T-helper 1 cell treated with Interleukin-12 subunit alpha and Interleukin-12 subunit beta and Interleukin-4 antibody, amounts not matched to agents 30 μg/mL and 1 μg/mL, for 36 hours (primary cell): Measurements from ENCODE around the gene ADRA2A.

ENCODE experiments used
- H3K27ac Mint-ChIP-seq: one replicate; pipeline ENCODE4 v1.8.0; 2021; ENCODE audit warnings: mild to moderate bottlenecking, mixed read lengths
- H3K27me3 Mint-ChIP-seq: one replicate; pipeline ENCODE4 v1.8.0; 2021; ENCODE audit warnings: low read depth, mixed read lengths
- H3K36me3 Mint-ChIP-seq: one replicate; pipeline ENCODE4 v1.8.0; 2021; ENCODE audit warnings: low read depth, mixed read lengths
- H3K4me1 Mint-ChIP-seq: one replicate; pipeline ENCODE4 v1.8.0; 2021; ENCODE audit warnings: low read depth, mixed read lengths
- H3K4me3 Mint-ChIP-seq: one replicate; pipeline ENCODE4 v1.8.0; 2021; ENCODE audit warnings: mild to moderate bottlenecking, moderate library complexity, mixed read lengths
- H3K9me3 Mint-ChIP-seq: one replicate; pipeline ENCODE4 v1.8.0; 2021; ENCODE audit warnings: mixed read lengths

The ADRA2A gene

DNA sequence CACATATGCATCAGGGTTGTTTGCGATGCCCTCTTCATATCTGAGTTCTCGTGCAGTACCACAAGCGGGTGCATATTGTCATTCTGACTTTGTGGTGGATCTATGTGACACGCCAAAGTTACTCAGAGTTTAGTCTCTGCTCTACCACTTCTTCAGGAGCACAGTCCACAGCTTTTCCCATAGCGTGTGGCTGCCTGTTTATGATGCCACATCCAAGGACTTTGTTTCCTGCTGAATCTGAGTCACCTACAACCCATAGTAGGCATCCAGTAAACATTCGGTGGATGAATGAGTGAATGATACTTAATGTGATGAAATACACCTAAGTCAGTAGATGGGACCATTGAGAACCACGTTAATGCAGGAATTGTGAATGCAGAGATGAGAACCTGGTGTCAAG is 15.0 kb downstream of the ADRA2A start:
- no peaks in the 10 kb centered on the region for H3K4me1 Mint-ChIP-seq
- H3K27me3 Mint-ChIP-seq: peaks cover 29% of the 10 kb centered on the region
- H3K36me3 Mint-ChIP-seq: no peaks in the 10 kb centered on the region
- no peak overlapping the region for H3K4me3 Mint-ChIP-seq
- H3K27ac Mint-ChIP-seq: no peak overlapping the region
- no peaks in the 10 kb centered on the region for H3K9me3 Mint-ChIP-seq

DNA sequence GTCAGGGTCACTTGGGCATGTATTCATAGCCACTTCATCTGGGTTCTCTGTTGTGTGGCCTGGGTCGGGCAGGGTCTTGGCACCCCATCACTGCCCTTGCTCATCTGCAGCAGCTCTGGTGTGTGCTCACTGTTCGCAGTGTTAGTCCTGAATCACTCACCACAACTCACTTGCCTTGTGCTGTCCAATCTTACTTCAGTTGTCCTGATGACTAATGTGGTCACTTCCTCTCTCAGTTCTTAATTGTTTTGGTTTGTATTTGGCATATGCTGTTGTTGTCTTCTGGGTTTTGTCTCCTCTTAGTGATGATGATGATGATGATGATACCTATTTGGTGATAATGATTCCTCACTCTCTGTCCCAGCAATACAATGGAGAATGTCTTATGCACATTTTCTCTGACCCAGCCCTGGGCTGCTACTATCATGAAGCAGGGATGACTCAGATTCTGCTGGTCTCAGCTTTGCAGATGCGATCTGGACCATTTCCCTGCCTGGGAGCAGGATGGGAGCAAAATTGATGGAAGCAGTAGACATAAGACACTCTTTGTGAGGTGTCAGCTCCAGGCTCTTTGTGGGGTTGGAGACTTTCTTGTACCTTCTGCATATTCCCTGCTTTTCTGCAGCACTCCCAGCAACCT is 17.0 kb downstream of the ADRA2A start:
- Mint-ChIP-seq H3K27me3 (peaks cover 25% of the 10 kb centered on the region), H3K4me1 (no peaks in the 10 kb centered on the region), H3K36me3 (no peaks in the 10 kb centered on the region), H3K4me3 (no peak overlapping the region), H3K9me3 (no peaks in the 10 kb centered on the region), H3K27ac (no peak overlapping the region)

DNA sequence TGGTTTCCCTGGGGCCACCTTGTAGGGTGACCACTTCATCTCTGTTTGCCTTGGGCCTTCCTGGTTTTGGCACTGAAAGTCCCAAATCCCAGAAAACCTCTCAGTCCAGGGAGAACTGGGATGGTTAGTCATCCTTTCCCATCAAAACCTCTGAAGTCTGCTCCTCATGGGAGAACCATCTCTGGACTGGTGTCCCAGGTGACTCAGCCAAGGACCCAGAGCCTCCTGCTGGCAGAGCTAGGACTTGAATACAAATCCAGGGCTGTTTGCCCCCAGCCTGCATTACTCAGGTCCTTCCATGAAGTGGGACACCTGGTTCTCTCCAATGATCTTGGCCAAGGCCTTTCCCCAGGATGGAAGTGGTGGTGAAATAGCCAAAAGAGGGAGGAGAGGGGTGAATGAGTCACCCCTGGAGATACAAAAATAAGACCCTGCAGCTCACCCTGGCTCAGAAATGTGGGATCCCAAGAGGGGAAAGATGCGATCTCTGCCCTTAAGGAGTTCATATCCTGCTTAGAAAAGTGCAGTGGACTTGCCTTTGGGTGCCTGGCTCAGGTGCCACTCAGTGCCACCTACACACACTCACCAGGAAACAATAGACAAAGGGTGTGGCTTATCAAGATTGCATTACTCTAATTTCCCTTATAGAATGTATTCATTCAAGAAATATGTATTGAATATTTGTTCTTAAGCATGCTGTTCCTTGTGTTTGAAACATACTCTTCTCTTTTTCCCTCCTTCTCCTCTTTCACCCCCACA is 22.0 kb downstream of the ADRA2A start:
- Mint-ChIP-seq H3K4me1 (no peaks in the 10 kb centered on the region), H3K4me3 (no peak overlapping the region), H3K27me3 (no peaks in the 10 kb centered on the region), H3K9me3 (no peaks in the 10 kb centered on the region), H3K36me3 (no peaks in the 10 kb centered on the region), H3K27ac (no peak overlapping the region)

DNA sequence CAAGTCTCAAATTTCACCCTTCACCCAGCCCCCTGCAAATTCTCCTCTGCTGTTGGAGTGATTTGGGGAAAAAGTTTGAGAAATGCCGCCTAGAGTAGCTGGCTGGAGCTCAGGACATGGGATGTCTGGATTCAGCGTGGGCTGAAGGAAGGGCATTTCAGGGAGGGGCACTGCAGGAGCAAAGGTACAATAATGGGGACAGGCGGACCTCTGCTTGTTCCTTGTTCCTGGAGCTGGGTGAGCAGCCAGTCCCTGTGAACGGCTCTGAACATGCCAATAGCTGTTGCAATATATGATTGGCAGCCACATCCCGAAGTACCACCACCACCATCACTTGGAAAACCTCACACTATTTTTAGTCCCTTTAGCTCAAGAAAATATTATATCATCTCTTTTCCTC is 23.4 kb downstream of the ADRA2A start:
- Mint-ChIP-seq H3K4me3 (no peak overlapping the region), H3K27me3 (no peaks in the 10 kb centered on the region), H3K27ac (no peak overlapping the region), H3K9me3 (no peaks in the 10 kb centered on the region), H3K4me1 (no peaks in the 10 kb centered on the region), H3K36me3 (no peaks in the 10 kb centered on the region)

DNA sequence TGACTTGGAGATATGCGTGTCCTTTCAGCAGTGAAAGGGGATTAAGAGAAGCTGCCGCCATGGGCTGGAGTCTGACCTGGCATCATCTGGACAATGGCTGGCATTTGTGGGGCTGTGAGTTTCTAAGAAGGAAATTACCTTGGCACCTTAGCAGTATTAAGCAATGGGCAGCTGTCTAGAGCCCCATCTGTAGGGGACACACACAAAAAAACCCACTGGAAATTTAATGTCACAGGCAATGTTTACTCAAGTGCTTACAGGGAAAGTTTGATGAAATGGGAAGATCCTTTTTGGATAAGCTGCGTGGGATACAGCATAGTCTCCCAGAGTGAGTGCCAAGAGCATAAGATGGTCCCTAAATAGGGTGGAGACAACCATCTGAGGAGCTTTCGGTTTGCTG is 25.0 kb downstream of the ADRA2A start:
- Mint-ChIP-seq H3K27me3 (no peaks in the 10 kb centered on the region), H3K4me3 (no peak overlapping the region), H3K4me1 (no peaks in the 10 kb centered on the region), H3K9me3 (no peaks in the 10 kb centered on the region), H3K36me3 (no peaks in the 10 kb centered on the region), H3K27ac (no peak overlapping the region)

DNA sequence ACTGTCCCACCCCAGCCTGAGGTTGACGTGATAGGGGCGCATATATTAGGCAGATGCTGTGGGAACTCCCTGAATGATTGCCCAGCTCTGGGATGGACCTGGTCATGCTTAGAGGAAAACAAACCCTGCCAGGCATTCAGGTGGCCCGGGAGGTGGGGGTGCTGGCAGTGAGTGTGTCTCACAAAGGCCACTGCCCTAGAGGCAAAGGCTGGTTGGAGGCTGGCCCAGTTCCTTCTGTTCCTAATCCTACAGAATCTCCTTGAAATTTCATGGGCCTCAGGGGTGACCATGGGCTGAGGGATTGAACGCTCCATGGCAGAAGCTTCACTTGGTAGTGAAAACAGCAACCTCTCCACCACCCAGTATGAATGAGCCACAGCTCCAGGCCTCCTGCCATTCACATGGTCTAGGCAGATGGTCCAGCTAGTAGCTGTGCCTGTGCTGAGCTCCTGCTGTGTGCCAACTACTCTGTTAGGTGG is 25.6 kb downstream of the ADRA2A start:
- no peaks in the 10 kb centered on the region for H3K27me3 Mint-ChIP-seq
- H3K27ac Mint-ChIP-seq: no peak overlapping the region
- no peaks in the 10 kb centered on the region for H3K4me1 Mint-ChIP-seq
- no peak overlapping the region for H3K4me3 Mint-ChIP-seq
- no peaks in the 10 kb centered on the region for H3K9me3 Mint-ChIP-seq
- H3K36me3 Mint-ChIP-seq: no peaks in the 10 kb centered on the region

DNA sequence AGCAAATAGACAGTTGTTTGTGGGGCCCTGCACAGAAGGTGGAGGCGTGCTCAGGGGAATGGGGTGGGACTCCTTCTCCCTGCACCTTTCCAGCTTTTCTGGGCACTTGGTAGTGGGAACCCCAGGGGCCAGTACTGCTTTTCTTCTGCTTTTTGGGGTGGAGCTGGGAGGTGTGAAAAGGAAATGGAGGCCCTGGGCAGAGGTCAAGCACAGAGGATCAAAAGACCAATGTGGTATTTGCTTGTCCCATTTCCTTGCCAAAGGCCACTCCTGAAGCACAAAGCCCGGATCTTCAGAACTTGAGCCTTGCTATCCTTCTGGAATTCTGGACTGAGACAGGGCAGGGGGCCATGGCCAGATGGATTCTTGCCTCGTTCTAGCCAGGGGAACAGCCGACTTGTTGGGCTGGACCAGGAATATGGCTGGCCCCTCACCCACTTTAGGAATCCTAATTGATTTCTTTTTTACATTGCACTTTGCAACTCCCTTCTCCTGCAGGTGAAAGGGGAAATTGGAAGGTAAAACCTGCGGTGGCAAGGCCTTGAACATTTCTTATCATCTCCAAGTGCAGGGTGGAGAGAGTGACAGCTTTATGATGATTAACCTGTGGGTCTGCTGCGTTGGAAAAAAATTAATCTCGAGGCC is 26.5 kb downstream of the ADRA2A start:
- Mint-ChIP-seq H3K9me3 (no peaks in the 10 kb centered on the region), H3K36me3 (no peaks in the 10 kb centered on the region), H3K4me3 (no peak overlapping the region), H3K27me3 (no peaks in the 10 kb centered on the region), H3K4me1 (no peaks in the 10 kb centered on the region), H3K27ac (no peak overlapping the region)

DNA sequence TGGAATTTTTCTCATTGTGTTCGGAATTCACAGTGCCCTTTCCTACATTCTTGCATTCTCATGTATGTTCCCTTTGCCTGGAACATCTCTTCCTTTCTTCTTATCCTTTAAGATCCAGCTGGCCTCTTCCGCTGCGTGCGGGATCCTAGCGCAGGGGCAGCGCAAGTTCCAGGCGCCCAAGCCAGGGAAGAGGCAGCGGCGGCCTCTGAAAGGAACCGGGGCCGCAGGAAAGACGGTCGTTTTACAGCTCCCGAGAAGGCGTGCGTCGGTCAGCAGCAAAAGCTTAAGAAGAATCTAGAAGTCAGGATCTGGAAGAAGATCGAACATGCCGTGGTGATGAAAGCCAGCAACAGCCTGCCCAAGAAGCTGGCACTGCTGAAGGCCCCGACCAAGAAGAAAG is 28.0 kb downstream of the ADRA2A start:
- Mint-ChIP-seq H3K4me1 (no peaks in the 10 kb centered on the region), H3K36me3 (no peaks in the 10 kb centered on the region), H3K9me3 (no peaks in the 10 kb centered on the region), H3K4me3 (no peak overlapping the region), H3K27ac (no peak overlapping the region), H3K27me3 (no peaks in the 10 kb centered on the region)

DNA sequence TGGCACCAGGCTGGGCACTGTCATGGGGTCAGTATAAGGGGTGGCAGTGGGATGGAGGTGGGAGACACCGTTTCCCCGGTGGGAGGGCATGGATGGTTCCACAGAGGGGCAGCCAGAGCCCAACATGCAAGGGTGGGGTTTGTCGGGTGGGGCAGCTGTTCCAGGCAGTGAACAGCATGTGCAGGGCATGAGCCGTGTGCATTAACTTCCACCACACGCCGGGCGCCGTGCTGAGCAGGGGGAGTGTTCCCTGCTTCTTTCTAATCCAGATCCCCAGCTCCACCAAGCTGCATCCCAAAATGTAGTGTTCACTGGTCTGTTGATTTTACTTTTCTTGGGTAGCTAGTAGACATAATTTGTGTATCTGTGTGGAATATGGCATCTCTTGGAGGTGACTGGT is 29.3 kb downstream of the ADRA2A start:
- Mint-ChIP-seq H3K4me3 (no peak overlapping the region), H3K36me3 (no peaks in the 10 kb centered on the region), H3K4me1 (no peaks in the 10 kb centered on the region), H3K27ac (no peak overlapping the region), H3K9me3 (no peaks in the 10 kb centered on the region), H3K27me3 (peaks cover 6% of the 10 kb centered on the region)

DNA sequence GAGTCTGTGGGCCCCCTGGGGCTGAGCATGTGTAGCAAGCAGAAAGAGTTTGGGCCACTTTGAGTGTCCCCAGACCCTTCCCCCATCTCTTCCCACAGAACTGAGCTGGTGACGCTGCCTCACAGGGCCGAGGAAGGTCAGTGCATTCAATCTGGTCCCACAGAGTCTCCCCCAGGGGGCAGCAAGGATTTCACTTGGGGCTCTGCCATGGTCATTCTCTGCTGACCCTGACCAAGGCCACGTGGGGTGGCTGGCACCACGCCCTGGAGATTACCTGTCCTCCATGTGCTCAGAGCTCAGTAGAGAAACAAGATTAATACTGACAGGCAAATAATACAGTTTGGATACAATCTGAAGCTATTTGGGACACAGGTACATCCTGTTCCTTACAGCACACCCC is 30.2 kb downstream of the ADRA2A start:
- peaks cover 6% of the 10 kb centered on the region for H3K27me3 Mint-ChIP-seq
- H3K4me1 Mint-ChIP-seq: no peaks in the 10 kb centered on the region
- no peaks in the 10 kb centered on the region for H3K9me3 Mint-ChIP-seq
- H3K36me3 Mint-ChIP-seq: no peaks in the 10 kb centered on the region
- no peak overlapping the region for H3K4me3 Mint-ChIP-seq
- no peak overlapping the region for H3K27ac Mint-ChIP-seq

DNA sequence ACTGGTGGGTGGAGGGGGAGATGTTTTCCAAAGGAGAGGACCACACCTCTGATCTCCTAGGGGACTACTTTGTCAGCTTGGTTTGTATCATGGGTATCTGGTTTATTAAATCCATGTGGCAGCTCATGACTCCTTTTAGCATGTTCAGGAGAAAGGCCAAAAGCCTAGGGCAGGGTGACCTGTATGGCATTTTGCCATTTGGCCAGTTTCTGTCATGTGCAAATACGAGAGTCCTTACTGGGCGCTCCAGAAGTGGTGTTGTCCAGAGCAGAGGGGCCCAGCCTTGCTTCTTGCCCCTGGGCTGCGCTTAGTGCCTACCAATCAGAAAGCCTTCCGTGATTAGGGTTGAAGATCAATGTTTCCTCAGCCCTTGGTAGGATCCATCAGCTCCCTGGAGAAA is 31.0 kb downstream of the ADRA2A start:
- H3K4me1 Mint-ChIP-seq: no peaks in the 10 kb centered on the region
- peaks cover 6% of the 10 kb centered on the region for H3K27me3 Mint-ChIP-seq
- no peaks in the 10 kb centered on the region for H3K36me3 Mint-ChIP-seq

DNA sequence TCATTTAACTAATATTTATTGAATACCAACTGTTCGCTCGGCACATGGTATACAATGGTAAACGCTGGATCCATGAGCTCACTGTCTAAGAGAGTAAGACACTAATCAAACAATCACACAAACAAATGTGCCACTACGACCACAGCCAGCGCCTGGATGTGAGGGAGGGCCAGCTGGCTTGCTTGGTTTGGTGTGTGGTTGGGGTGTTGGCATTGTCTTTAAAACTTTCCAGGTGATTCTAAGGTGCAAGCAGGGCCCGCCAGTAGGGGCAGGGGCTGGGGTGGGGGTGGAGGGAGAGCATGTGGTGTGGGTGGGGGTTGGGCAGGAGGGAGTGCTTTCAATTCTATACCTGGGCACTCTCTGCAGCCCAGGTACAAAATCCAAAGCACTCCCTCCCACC is 31.6 kb downstream of the ADRA2A start:
- no peak overlapping the region for H3K4me3 Mint-ChIP-seq
- H3K27ac Mint-ChIP-seq: no peak overlapping the region
- H3K36me3 Mint-ChIP-seq: no peaks in the 10 kb centered on the region
- no peaks in the 10 kb centered on the region for H3K9me3 Mint-ChIP-seq
- no peaks in the 10 kb centered on the region for H3K4me1 Mint-ChIP-seq
- peaks cover 6% of the 10 kb centered on the region for H3K27me3 Mint-ChIP-seq

More for the DNA sequence above, 31.0 kb downstream of the ADRA2A start:
- no peak overlapping the region for H3K4me3 Mint-ChIP-seq
- H3K27ac Mint-ChIP-seq: no peak overlapping the region
- no peaks in the 10 kb centered on the region for H3K9me3 Mint-ChIP-seq

DNA sequence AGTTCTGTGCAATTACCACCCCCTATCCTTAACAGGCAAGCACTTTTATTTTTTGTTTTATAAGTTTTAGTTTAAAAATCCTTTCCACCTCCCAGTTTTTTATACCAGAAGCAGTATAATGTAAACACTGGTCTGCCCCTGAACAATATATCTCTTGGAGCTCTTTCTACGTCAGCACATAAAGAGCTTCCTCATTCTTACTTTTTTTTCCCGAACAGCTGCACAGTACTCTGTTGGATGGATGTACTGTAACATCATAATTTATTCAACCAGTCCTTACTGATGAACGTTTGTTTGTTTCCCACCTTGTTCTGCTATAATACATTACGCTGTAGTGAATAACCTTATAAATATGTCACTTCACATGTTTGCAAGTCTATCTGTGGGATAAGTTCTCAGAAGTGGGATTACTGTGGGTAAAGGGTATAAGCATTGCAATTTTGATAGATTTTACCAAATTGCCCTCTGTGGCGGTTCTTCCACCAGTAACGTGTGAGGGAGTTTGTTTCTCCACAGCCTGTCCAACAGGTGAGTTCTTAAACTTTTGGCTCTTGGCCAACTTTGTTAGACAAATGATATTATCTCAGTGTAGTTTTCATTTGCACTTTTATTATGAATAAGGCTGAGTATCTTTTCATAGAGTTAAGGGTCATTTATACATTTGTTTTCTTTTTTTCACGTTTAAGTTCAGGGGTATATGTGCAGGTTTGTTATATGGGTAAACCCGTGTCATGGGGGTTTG is 32.8 kb downstream of the ADRA2A start:
- no peak overlapping the region for H3K4me3 Mint-ChIP-seq

DNA sequence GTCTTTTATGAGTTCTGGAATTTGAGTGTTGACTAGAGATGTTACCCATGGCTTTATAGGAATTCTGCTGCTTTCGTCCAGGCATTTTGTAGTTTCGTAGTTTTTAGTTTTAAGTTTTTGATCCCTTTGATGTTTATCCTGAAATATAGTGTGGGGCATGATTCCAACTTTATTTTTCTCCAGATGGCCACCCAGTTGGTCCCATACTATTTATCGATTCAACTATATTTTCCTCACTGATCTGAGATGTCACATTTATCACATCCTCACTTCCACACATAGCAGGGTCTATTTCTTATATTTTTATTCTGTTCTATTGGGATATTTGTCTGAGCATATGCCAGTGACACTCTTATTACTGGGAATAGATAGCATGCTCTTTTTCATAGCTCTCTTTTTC is 33.9 kb downstream of the ADRA2A start:
- Mint-ChIP-seq H3K4me1 (peaks cover 7% of the 10 kb centered on the region), H3K27ac (no peak overlapping the region), H3K4me3 (no peak overlapping the region), H3K9me3 (no peaks in the 10 kb centered on the region), H3K27me3 (peaks cover 6% of the 10 kb centered on the region), H3K36me3 (peaks cover 2% of the 10 kb centered on the region)

More for the DNA sequence above, 32.8 kb downstream of the ADRA2A start:
- peaks cover 2% of the 10 kb centered on the region for H3K36me3 Mint-ChIP-seq
- no peaks in the 10 kb centered on the region for H3K9me3 Mint-ChIP-seq
- H3K27me3 Mint-ChIP-seq: peaks cover 6% of the 10 kb centered on the region
- peaks cover 7% of the 10 kb centered on the region for H3K4me1 Mint-ChIP-seq
- no peak overlapping the region for H3K27ac Mint-ChIP-seq
